UCSD-AML1 (cell line): ENCODE data around the gene FBH1.
A peak's percentile ranks its signal among the peaks of the same experiment; 100 is the strongest.
"Not testable (repeated sequence)": the region's sequence is repeated elsewhere in the genome, so short reads cannot be mapped to it uniquely, and the experiment has no call there.

Experiments
- DNase-seq: peaks from one replicate; lab custom pipeline; 2025; ENCODE audit not compliant: unreplicated experiment; lab: John Stamatoyannopoulos, UW

FBH1 gene

GRCh38 chr10:5873515-5873995, 16.5 kb upstream of the FBH1 start:
- peak; percentile 53 for DNase-seq

GRCh38 chr10:5876181-5876768, 13.8 kb upstream of the FBH1 start:
- no peak for DNase-seq

- DNase-seq = not testable (repeated sequence)
Observed at GRCh38 chr10:5877041-5877440, 13.0 kb upstream of the FBH1 start.

- DNase-seq = no peak
Observed at GRCh38 chr10:5882961-5883360, 7.1 kb upstream of the FBH1 start.

- no peak for DNase-seq
Observed at GRCh38 chr10:5885619-5886018, 4.4 kb upstream of the FBH1 start.

GRCh38 chr10:5887029-5887428, 3.0 kb upstream of the FBH1 start:
- no peak for DNase-seq

GRCh38 chr10:5887641-5888040, 2.4 kb upstream of the FBH1 start:
- no peak for DNase-seq

GRCh38 chr10:5888351-5888750, 1.7 kb upstream of the FBH1 start:
- no peak for DNase-seq

- DNase-seq = peak; percentile 59
Observed at GRCh38 chr10:5888843-5889623, 1.0 kb upstream of the FBH1 start.

- DNase-seq = peak; percentile 33
Observed at GRCh38 chr10:5890452-5890915, 441 bp downstream of the FBH1 start.

- no peak for DNase-seq
Observed at GRCh38 chr10:5891009-5891408, 966 bp downstream of the FBH1 start.

- peak; percentile 16 for DNase-seq
Observed at GRCh38 chr10:5892007-5892406, 2.0 kb downstream of the FBH1 start.

- DNase-seq = no peak
Observed at GRCh38 chr10:5893321-5893720, 3.3 kb downstream of the FBH1 start.

GRCh38 chr10:5894403-5894802, 4.4 kb downstream of the FBH1 start:
- no peak for DNase-seq

- no peak for DNase-seq
Observed at GRCh38 chr10:5894873-5895272, 4.8 kb downstream of the FBH1 start.

- DNase-seq = no peak
Observed at GRCh38 chr10:5895365-5895764, 5.3 kb downstream of the FBH1 start.

GRCh38 chr10:5895804-5896203, 5.8 kb downstream of the FBH1 start:
- DNase-seq = no peak

GRCh38 chr10:5896208-5897052, 6.4 kb downstream of the FBH1 start:
- no peak for DNase-seq

GRCh38 chr10:5897053-5897340, 7.0 kb downstream of the FBH1 start:
- DNase-seq = no peak

GRCh38 chr10:5897504-5897903, 7.5 kb downstream of the FBH1 start:
- DNase-seq = no peak

GRCh38 chr10:5898163-5898562, 8.1 kb downstream of the FBH1 start:
- no peak for DNase-seq

GRCh38 chr10:5900247-5900646, 10.2 kb downstream of the FBH1 start:
- DNase-seq = no peak
